GDM1 (cell line): ENCODE measurements around the gene LRP6.

Source experiments
- DNase-seq: peaks from one replicate; lab custom pipeline; 2025; lab: John Stamatoyannopoulos, UW

LRP6 gene

DNA sequence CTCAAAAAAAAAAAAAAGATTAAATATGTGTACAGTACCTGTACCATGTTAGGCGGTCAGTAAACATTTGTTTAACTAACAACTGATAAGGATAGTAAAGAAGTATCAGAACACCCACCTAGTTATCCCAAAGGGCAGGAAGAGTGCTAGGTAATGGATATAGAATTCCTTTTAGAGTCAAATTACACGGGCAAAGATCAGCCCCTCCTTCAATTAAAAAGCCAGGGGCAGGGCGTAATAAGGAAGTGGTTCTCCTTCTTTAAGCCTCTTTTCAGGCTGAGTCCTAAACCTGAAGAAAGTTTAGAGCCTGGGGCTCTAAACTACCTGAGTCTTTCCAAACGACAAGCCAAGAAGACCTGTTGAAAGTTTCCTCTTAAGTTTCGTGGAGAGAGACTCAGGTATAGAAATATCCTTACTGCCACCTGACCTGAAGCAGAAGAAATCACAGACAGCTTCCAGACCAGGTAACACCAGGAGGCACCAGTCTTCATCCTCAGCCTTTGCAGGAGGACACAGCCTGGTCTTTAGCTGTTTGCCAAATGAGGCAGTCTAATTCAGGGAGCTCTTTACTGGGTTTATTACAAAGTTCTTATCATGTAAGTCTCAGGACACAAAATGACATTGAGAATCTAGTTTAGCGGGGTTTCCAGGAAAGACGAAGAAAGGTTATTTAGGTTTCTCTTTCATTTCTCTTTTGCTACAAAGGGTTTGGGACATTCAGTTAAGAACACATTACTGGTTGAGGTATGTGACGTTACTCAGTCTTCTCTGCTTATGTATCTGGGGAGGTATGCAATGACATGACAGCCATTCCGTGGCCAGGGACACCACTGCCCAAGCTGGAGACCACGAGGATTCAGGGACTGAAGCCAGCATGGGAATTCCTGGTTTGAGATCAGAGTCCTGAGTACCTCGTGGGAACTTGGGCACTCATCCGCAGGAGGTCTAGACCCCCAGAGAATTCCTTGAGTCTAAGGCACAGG, 195.9 kb downstream of the LRP6 start, which contains the start of gene BCL2L14:
BCL2L14 (plus strand) TSS at position 266 of the 983 bp plus-strand sequence. CDS start 8,367 bp downstream, outside the sequence.
- DNase-seq = no peak

DNA sequence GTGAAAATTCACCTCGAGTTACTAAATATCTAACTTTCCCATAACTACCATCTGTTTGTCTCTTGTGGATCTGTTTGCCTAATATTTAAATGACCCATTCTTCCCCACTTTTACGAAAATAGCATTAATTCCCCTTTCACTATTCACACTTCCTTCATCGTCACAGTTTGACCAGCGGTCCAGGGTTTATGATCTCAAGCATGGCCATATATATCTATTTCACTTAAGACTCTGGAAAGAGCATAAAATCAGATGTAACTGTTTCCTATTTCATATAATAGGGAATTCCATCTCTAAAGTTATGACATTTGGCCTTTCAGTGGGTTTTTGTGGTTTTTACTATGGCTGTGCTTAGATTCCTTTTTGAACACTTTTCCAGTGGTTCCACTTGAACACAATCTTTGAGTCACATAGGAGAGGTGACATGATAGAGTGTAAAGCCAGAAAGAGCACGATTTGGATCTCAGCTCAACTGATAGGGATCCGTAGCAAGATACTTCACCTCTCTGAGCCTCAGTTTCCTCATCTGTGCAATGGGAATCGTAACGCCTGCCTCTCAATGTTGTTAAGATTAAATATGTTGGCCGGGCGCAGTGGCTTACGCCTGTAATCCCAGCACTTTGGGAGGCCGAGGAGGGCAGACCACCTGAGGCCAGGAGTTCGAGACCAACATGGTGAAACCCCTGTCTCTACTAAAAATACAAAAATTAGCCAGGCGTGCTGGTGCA, 196.9 kb downstream of the LRP6 start:
- no peak for DNase-seq

GRCh38 chr12:12068751-12069150, 198.1 kb downstream of the LRP6 start:
- DNase-seq = no peak
